Glutamatergic neuron (in vitro differentiated cells): ENCODE results near the gene FBLN1. TPM values are rescaled to one million over a fixed set of nuclear protein-coding genes. Genes with fewer than 3 reads are reported as not detected.

Source experiments
- DNase-seq: peaks from one replicate; pipeline ENCODE4 v3.0.0; 2022
- H3K27ac Mint-ChIP-seq: one replicate; pipeline ENCODE4 v1.8.0; 2020; ENCODE audit warnings: mild to moderate bottlenecking, mixed read lengths, inconsistent platforms; ENCODE audit not compliant: unreplicated experiment
- H3K27me3 Mint-ChIP-seq: one replicate; pipeline ENCODE4 v1.8.0; 2020; ENCODE audit warnings: mild to moderate bottlenecking, moderate library complexity, mixed read lengths, inconsistent platforms; ENCODE audit not compliant: unreplicated experiment
- H3K36me3 Mint-ChIP-seq: one replicate; pipeline ENCODE4 v1.8.0; 2020; ENCODE audit warnings: mild to moderate bottlenecking, mixed read lengths, inconsistent platforms; ENCODE audit not compliant: unreplicated experiment
- H3K4me1 Mint-ChIP-seq: one replicate; pipeline ENCODE4 v1.8.0; 2020; ENCODE audit warnings: mild to moderate bottlenecking, low read depth, mixed read lengths, inconsistent platforms; ENCODE audit not compliant: unreplicated experiment
- H3K4me3 Mint-ChIP-seq: one replicate; pipeline ENCODE4 v1.8.0; 2020; ENCODE audit warnings: mild to moderate bottlenecking, mixed read lengths, inconsistent platforms; ENCODE audit not compliant: unreplicated experiment
- H3K9me3 Mint-ChIP-seq: one replicate; pipeline ENCODE4 v1.8.0; 2020; ENCODE audit warnings: mild to moderate bottlenecking, moderate library complexity, mixed read lengths, inconsistent platforms; ENCODE audit not compliant: unreplicated experiment
- total RNA-seq: library from RNA; stranded (reverse); fragmentation: NEBNext Ultra II Directional; extraction: Animal tissue kit (Norgen Biotek cat#: 25700); gene quantifications from one replicate; pipeline ENCODE4 v1.2.1, GENCODE V29; 2021; ENCODE audit not compliant: unreplicated experiment
- TF ChIP-seq, protein P1 (sequence below): fragments of 200-600 bp; sonication (generic); IDR thresholded peaks from one replicate; pipeline ENCODE4 v1.5.0; 2021; ENCODE audit not compliant: partially characterized antibody, unreplicated experiment

Gene FBLN1
- total RNA-seq, 1 donor from 2014 or later, result 184 TPM

- Mint-ChIP-seq H3K4me3 (no peak overlapping the region), H3K27ac (no peak overlapping the region), H3K27me3 (no peaks in the 10 kb centered on the region), H3K9me3 (peaks cover 2% of the 10 kb centered on the region), H3K4me1 (peaks cover 5% of the 10 kb centered on the region), H3K36me3 (peaks cover 8% of the 10 kb centered on the region)
- TF ChIP-seq, protein P1, sequence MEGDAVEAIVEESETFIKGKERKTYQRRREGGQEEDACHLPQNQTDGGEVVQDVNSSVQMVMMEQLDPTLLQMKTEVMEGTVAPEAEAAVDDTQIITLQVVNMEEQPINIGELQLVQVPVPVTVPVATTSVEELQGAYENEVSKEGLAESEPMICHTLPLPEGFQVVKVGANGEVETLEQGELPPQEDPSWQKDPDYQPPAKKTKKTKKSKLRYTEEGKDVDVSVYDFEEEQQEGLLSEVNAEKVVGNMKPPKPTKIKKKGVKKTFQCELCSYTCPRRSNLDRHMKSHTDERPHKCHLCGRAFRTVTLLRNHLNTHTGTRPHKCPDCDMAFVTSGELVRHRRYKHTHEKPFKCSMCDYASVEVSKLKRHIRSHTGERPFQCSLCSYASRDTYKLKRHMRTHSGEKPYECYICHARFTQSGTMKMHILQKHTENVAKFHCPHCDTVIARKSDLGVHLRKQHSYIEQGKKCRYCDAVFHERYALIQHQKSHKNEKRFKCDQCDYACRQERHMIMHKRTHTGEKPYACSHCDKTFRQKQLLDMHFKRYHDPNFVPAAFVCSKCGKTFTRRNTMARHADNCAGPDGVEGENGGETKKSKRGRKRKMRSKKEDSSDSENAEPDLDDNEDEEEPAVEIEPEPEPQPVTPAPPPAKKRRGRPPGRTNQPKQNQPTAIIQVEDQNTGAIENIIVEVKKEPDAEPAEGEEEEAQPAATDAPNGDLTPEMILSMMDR, result no peak
- DNase-seq, result no peak
Measured at GRCh38 chr22:45470871-45471270, 31.8 kb upstream of the FBLN1 start.

GRCh38 chr22:45472426-45472825, 30.3 kb upstream of the FBLN1 start:
- no peak for DNase-seq
- H3K36me3 Mint-ChIP-seq, result peaks cover 3% of the 10 kb centered on the region
- TF ChIP-seq, protein P1, result no peak
- no peaks in the 10 kb centered on the region for H3K27me3 Mint-ChIP-seq
- H3K27ac Mint-ChIP-seq, result no peak overlapping the region
- H3K9me3 Mint-ChIP-seq, result no peaks in the 10 kb centered on the region
- H3K4me3 Mint-ChIP-seq, result no peak overlapping the region
- peaks cover 5% of the 10 kb centered on the region for H3K4me1 Mint-ChIP-seq

GRCh38 chr22:45473626-45474237, 29.0 kb upstream of the FBLN1 start:
- DNase-seq, result no peak
- H3K9me3 Mint-ChIP-seq, result no peaks in the 10 kb centered on the region
- no peaks in the 10 kb centered on the region for H3K36me3 Mint-ChIP-seq
- H3K27ac Mint-ChIP-seq, result no peak overlapping the region
- TF ChIP-seq, protein P1, result no peak
- peaks cover 5% of the 10 kb centered on the region for H3K4me1 Mint-ChIP-seq
- no peak overlapping the region for H3K4me3 Mint-ChIP-seq
- peaks cover 3% of the 10 kb centered on the region for H3K27me3 Mint-ChIP-seq

GRCh38 chr22:45475063-45475747, 27.5 kb upstream of the FBLN1 start:
- no peaks in the 10 kb centered on the region for H3K36me3 Mint-ChIP-seq
- peak overlapping the region; percentile 36 for H3K27ac Mint-ChIP-seq
- no peak overlapping the region for H3K4me3 Mint-ChIP-seq
- no peak for DNase-seq
- H3K27me3 Mint-ChIP-seq, result peaks cover 3% of the 10 kb centered on the region
- no peaks in the 10 kb centered on the region for H3K9me3 Mint-ChIP-seq
- peaks cover 2% of the 10 kb centered on the region for H3K4me1 Mint-ChIP-seq
- TF ChIP-seq, protein P1, result no peak

GRCh38 chr22:45475851-45476514, 26.7 kb upstream of the FBLN1 start:
- TF ChIP-seq, protein P1, result no peak
- peaks cover 2% of the 10 kb centered on the region for H3K4me1 Mint-ChIP-seq
- H3K36me3 Mint-ChIP-seq, result no peaks in the 10 kb centered on the region
- no peaks in the 10 kb centered on the region for H3K9me3 Mint-ChIP-seq
- no peak overlapping the region for H3K4me3 Mint-ChIP-seq
- DNase-seq, result no peak
- H3K27ac Mint-ChIP-seq, result peak overlapping the region; percentile 36
- peaks cover 3% of the 10 kb centered on the region for H3K27me3 Mint-ChIP-seq
